ENCODE data around the gene PGBD2.

Gene PGBD2

DNA sequence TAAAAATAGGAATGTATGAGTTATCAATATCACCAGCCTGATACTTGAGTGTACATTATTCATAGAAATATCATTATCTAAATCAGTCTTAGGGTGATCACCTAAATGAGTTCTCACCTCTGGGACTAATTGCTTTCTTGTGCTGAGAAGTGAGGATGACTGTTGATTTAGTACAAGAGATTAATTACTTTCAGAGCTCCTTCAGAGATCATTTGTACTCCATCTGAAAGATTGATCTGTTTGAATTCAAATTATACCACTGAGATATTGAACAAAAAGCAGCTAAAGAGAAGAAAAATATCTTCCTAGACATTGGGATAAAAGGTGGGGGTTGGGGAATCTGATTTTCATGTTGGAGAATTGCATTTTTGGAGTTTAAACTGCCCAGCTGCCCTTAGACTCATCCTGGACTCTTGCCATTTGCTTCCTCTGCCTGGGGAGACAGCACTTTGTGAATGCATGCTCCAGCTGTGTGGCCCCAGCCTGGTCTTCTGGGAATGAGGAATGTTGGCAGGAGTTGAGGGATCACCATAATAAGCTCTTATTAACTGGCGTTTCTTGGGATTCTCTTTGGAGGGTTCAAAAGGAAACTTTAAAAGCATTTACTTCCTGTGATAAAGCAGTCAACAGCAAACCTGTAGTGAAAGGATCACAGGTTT lies 19.7 kb upstream of the PGBD2 start:
- TF ChIP-seq EP300 (IDR thresholded peaks at IDR 0.05; ENCODE audit: borderline replicate concordance) (no peak), ZBTB7A (IDR thresholded peaks at IDR 0.05; ENCODE audit: low read depth) (no peak), YY1 (IDR thresholded peaks at IDR 0.05; ENCODE audit: low read depth) (no peak), CEBPB (IDR thresholded peaks at IDR 0.05) (no peak), RAD21 (IDR thresholded peaks at IDR 0.05; ENCODE audit: low read depth) (no peak), NFIC (IDR thresholded peaks at IDR 0.05) (no peak), TEAD4 (IDR thresholded peaks at IDR 0.05) (no peak), TCF12 (IDR thresholded peaks at IDR 0.05; ENCODE audit: low read depth) (no peak), FOXM1 (IDR thresholded peaks at IDR 0.05; ENCODE audit: borderline replicate concordance, low read depth) (no peak), EGR1 (IDR thresholded peaks at IDR 0.05) (no peak), CREB1 (IDR thresholded peaks at IDR 0.05; ENCODE audit: low read depth) (no peak), TAF1 (IDR thresholded peaks at IDR 0.05; ENCODE audit: low read depth) (no peak)
- TF ChIP-seq, protein P1, sequence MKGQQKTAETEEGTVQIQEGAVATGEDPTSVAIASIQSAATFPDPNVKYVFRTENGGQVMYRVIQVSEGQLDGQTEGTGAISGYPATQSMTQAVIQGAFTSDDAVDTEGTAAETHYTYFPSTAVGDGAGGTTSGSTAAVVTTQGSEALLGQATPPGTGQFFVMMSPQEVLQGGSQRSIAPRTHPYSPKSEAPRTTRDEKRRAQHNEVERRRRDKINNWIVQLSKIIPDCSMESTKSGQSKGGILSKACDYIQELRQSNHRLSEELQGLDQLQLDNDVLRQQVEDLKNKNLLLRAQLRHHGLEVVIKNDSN (IDR thresholded peaks at IDR 0.05), result no peak
- TF ChIP-seq, protein P2, sequence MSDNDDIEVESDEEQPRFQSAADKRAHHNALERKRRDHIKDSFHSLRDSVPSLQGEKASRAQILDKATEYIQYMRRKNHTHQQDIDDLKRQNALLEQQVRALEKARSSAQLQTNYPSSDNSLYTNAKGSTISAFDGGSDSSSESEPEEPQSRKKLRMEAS (IDR thresholded peaks at IDR 0.05), result no peak
- TF ChIP-seq, protein P3, sequence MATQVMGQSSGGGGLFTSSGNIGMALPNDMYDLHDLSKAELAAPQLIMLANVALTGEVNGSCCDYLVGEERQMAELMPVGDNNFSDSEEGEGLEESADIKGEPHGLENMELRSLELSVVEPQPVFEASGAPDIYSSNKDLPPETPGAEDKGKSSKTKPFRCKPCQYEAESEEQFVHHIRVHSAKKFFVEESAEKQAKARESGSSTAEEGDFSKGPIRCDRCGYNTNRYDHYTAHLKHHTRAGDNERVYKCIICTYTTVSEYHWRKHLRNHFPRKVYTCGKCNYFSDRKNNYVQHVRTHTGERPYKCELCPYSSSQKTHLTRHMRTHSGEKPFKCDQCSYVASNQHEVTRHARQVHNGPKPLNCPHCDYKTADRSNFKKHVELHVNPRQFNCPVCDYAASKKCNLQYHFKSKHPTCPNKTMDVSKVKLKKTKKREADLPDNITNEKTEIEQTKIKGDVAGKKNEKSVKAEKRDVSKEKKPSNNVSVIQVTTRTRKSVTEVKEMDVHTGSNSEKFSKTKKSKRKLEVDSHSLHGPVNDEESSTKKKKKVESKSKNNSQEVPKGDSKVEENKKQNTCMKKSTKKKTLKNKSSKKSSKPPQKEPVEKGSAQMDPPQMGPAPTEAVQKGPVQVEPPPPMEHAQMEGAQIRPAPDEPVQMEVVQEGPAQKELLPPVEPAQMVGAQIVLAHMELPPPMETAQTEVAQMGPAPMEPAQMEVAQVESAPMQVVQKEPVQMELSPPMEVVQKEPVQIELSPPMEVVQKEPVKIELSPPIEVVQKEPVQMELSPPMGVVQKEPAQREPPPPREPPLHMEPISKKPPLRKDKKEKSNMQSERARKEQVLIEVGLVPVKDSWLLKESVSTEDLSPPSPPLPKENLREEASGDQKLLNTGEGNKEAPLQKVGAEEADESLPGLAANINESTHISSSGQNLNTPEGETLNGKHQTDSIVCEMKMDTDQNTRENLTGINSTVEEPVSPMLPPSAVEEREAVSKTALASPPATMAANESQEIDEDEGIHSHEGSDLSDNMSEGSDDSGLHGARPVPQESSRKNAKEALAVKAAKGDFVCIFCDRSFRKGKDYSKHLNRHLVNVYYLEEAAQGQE (IDR thresholded peaks at IDR 0.05; ENCODE audit: low read depth), result no peak

DNA sequence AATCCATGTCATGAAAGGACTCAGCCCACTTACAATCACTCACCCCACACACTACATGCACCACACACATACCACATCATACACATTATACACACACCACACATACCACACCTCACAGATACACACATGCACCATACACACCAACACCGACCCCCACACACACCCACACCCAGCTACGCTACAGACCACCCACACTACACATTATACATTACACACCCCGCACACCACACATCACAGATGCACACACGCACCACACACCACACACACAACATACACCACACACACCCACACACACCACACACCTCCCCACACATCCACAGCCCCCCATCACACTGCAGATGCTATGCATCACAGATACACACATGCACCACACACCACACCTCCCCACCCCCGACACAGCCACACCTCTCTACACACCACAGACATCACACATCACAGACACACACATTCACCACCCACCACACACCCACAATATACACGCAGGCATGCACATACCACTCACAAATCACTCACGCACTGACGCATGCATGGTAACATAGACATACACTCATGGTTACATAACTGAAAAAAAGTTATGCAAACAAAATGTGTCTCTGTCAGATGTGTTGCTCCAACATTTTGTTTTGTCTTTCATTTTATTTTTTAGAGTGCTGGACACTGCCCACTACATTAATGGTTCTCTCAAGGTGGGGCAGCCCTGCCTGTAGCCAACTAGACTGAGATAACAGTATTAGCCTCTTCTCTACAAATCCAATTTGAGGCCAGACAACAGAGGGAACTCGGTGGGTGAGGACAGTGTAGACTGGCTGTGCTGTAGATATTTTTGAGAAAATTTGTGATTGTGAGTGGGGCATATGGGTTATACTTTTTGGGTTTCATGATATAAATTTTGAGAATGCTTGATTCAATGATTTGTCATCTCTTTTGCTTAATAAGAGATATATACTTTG lies 15.2 kb upstream of the PGBD2 start:
- TF ChIP-seq NFIC (IDR thresholded peaks at IDR 0.05) (no peak), RAD21 (IDR thresholded peaks at IDR 0.05; ENCODE audit: low read depth) (no peak), EP300 (IDR thresholded peaks at IDR 0.05; ENCODE audit: borderline replicate concordance) (no peak), TCF12 (IDR thresholded peaks at IDR 0.05; ENCODE audit: low read depth) (no peak), TEAD4 (IDR thresholded peaks at IDR 0.05) (no peak), FOXM1 (IDR thresholded peaks at IDR 0.05; ENCODE audit: borderline replicate concordance, low read depth) (no peak)
- TF ChIP-seq, protein P1 (IDR thresholded peaks at IDR 0.05), result no peak
- TF ChIP-seq, protein P3 (IDR thresholded peaks at IDR 0.05; ENCODE audit: low read depth), result no peak

DNA sequence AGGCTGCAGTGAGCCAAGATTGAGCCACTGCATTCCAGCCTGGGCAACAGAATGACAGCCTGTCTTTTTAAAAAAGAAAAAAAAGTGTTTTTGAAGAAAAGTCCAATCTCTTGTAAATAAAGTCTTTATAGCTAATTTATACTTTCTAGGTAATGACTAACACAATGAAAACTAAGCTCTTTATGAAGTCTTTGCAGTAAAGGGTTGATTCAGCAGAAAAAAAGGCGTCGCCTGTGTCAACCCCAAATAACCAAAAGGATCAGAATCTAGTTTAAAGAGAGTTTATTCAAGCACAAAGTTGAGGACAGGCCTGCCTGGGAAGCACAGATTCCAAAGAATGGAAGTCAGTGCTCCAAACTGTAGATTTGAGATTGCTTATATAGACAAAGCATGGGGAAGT lies 14.3 kb upstream of the PGBD2 start:
- TF ChIP-seq TAF1 (IDR thresholded peaks at IDR 0.05; ENCODE audit: low read depth) (no peak), NFIC (IDR thresholded peaks at IDR 0.05) (no peak), CEBPB (IDR thresholded peaks at IDR 0.05) (no peak), RAD21 (IDR thresholded peaks at IDR 0.05; ENCODE audit: low read depth) (no peak), CREB1 (IDR thresholded peaks at IDR 0.05; ENCODE audit: low read depth) (no peak), EP300 (IDR thresholded peaks at IDR 0.05; ENCODE audit: borderline replicate concordance) (no peak), FOXM1 (IDR thresholded peaks at IDR 0.05; ENCODE audit: borderline replicate concordance, low read depth) (no peak)
- TF ChIP-seq, protein P1 (IDR thresholded peaks at IDR 0.05), result no peak

DNA sequence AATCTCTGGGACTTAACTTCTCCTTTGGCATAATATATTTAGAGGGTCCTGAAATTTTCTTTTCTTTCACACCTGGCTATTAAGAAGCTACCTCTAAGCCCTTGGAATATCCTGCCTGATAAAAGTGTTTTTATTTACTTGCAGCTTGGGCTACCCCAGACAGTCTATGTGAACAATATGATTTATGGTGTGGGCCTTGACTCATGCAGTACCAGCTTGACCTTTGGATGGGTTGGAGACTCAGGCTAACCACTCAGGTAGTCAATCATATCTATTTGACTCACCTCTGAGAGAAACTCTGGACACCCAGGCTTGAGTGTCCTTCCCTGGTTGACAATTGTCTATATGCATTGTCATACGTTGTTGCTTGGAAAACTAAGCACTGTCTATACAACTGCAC lies 13.4 kb upstream of the PGBD2 start:
- no peak for TF ChIP-seq ZBTB7A (IDR thresholded peaks at IDR 0.05; ENCODE audit: low read depth)
- no peak for TF ChIP-seq CEBPB (IDR thresholded peaks at IDR 0.05)
- TF ChIP-seq CREB1 (IDR thresholded peaks at IDR 0.05; ENCODE audit: low read depth), result no peak
- no peak for TF ChIP-seq RAD21 (IDR thresholded peaks at IDR 0.05; ENCODE audit: low read depth)
- no peak for TF ChIP-seq TCF12 (IDR thresholded peaks at IDR 0.05; ENCODE audit: low read depth)
- TF ChIP-seq EGR1 (IDR thresholded peaks at IDR 0.05), result no peak
- TF ChIP-seq, protein P1 (IDR thresholded peaks at IDR 0.05), result no peak

DNA sequence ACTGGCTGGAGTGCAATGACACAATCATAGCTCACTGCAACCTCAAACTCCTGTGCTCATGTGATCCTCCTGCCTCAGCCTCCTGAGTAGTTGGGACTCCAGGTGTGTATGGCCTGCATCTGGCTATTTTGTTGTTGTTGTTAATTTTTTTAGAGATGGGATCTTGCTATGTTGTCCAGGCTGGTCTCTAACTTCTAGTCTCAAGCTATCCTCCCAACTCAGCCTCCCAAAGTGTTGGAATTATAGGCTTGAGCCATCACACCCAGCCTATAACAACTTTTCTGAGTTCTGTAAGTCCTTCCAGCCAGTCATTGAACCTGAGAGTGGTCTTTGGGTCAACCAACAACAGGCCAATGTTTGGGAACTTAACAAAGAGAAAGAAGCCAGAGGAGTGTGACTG lies 11.2 kb upstream of the PGBD2 start:
- TF ChIP-seq YY1 (IDR thresholded peaks at IDR 0.05; ENCODE audit: low read depth) (no peak), ZBTB7A (IDR thresholded peaks at IDR 0.05; ENCODE audit: low read depth) (no peak), TEAD4 (IDR thresholded peaks at IDR 0.05) (no peak), TCF12 (IDR thresholded peaks at IDR 0.05; ENCODE audit: low read depth) (no peak), TAF1 (IDR thresholded peaks at IDR 0.05; ENCODE audit: low read depth) (no peak), FOXM1 (IDR thresholded peaks at IDR 0.05; ENCODE audit: borderline replicate concordance, low read depth) (no peak), EP300 (IDR thresholded peaks at IDR 0.05; ENCODE audit: borderline replicate concordance) (no peak), EGR1 (IDR thresholded peaks at IDR 0.05) (no peak), CEBPB (IDR thresholded peaks at IDR 0.05) (no peak), CREB1 (IDR thresholded peaks at IDR 0.05; ENCODE audit: low read depth) (no peak), RAD21 (IDR thresholded peaks at IDR 0.05; ENCODE audit: low read depth) (no peak), NFIC (IDR thresholded peaks at IDR 0.05) (no peak)
- TF ChIP-seq, protein P2 (IDR thresholded peaks at IDR 0.05), result no peak
- TF ChIP-seq, protein P1 (IDR thresholded peaks at IDR 0.05), result no peak
- TF ChIP-seq, protein P3 (IDR thresholded peaks at IDR 0.05; ENCODE audit: low read depth), result no peak

Data from Ishikawa (cell line).